Neural progenitor cell (in vitro differentiated cells): ENCODE measurements around the gene ZSCAN2. TPM values are rescaled to one million over a fixed set of nuclear protein-coding genes. Genes with fewer than 3 reads are reported as not detected.

Source experiments
- DNase-seq: peaks from one replicate; pipeline ENCODE4 v3.0.0-alpha.2; 2016; ENCODE audit warnings: low spot score
- H2AFZ ChIP-seq: fragments of 200-600 bp; sonication (generic); replicated peaks from 2 replicates; pipeline ENCODE4 v1.6.1; 2016; ENCODE audit warnings: antibody characterized with exemption
- H3F3A ChIP-seq: fragments of 200-600 bp; sonication (generic); 2 replicates; pipeline ENCODE4 v1.6.1; 2016; ENCODE audit warnings: antibody characterized with exemption, low read depth
- H3K27ac ChIP-seq: fragments of 200-600 bp; sonication (generic); 2 replicates; pipeline ENCODE4 v1.5.1; 2016; ENCODE audit warnings: mild to moderate bottlenecking
- H3K27me3 ChIP-seq: fragments of 200-600 bp; sonication (generic); 2 replicates; pipeline ENCODE4 v1.6.1; 2016; ENCODE audit warnings: mild to moderate bottlenecking, moderate library complexity
- H3K36me3 ChIP-seq: fragments of 200-600 bp; sonication (generic); 2 replicates; pipeline ENCODE4 v1.5.1; 2016
- H3K4me1 ChIP-seq: fragments of 200-600 bp; sonication (generic); 2 replicates; pipeline ENCODE4 v1.6.1; 2016; ENCODE audit warnings: mixed run types
- H3K4me2 ChIP-seq: fragments of 200-600 bp; sonication (generic); 2 replicates; pipeline ENCODE4 v1.6.1; 2016
- H3K4me3 ChIP-seq: fragments of 200-600 bp; sonication (generic); 2 replicates; pipeline ENCODE4 v1.5.1; 2016
- H3K79me2 ChIP-seq: fragments of 200-600 bp; sonication (generic); 2 replicates; pipeline ENCODE4 v1.6.1; 2016; ENCODE audit warnings: low read depth
- H3K9ac ChIP-seq: fragments of 200-600 bp; sonication (generic); 2 replicates; pipeline ENCODE4 v1.6.1; 2016
- H3K9me3 ChIP-seq: fragments of 200-600 bp; sonication (generic); 2 replicates; pipeline ENCODE4 v1.5.1; 2016; ENCODE audit warnings: low read depth
- H4K20me1 ChIP-seq: fragments of 200-600 bp; sonication (generic); 2 replicates; pipeline ENCODE4 v1.6.1; 2016; ENCODE audit warnings: low read depth
- H3K27ac Mint-ChIP-seq: 3 replicates; pipeline ENCODE4 v1.8.0; 2021; ENCODE audit warnings: mixed read lengths
- H3K27me3 Mint-ChIP-seq: 2 replicates; pipeline ENCODE4 v1.8.0; 2022; ENCODE audit warnings: low read depth, mild to moderate bottlenecking, inconsistent platforms, moderate library complexity, mixed read lengths; ENCODE audit not compliant: insufficient read depth
- H3K36me3 Mint-ChIP-seq: 3 replicates; pipeline ENCODE4 v1.8.0; 2021; ENCODE audit warnings: mixed read lengths
- H3K4me1 Mint-ChIP-seq: 3 replicates; pipeline ENCODE4 v1.8.0; 2021; ENCODE audit warnings: mixed read lengths
- H3K4me3 Mint-ChIP-seq: 3 replicates; pipeline ENCODE4 v1.8.0; 2021; ENCODE audit warnings: mild to moderate bottlenecking, moderate library complexity, mixed read lengths
- H3K9me3 Mint-ChIP-seq: 3 replicates; pipeline ENCODE4 v1.8.0; 2020; ENCODE audit warnings: mixed read lengths
- CTCF ChIP-seq: fragments of 200-600 bp; sonication (generic); IDR thresholded peaks from 2 replicates; pipeline ENCODE4 v1.5.1; 2017; ENCODE audit warnings: antibody characterized with exemption, mild to moderate bottlenecking
- EZH2 ChIP-seq: fragments of 200-600 bp; sonication (generic); IDR thresholded peaks from 2 replicates; pipeline ENCODE4 v1.6.1; 2017; ENCODE audit warnings: antibody characterized with exemption, mild to moderate bottlenecking, moderate library complexity
- EZH2phosphoT487 ChIP-seq: fragments of 200-600 bp; sonication (generic); IDR thresholded peaks from 2 replicates; pipeline ENCODE4 v1.6.1; 2017; ENCODE audit warnings: antibody characterized with exemption
- total RNA-seq: library from RNA; depleted of rRNA; stranded (reverse); fragments of >200 nt; gene quantifications from 2 replicates; pipeline ENCODE4 v1.2.3, GENCODE V29; 2015; ENCODE audit warnings: low replicate concordance

Gene ZSCAN2
- total RNA-seq, 1 donor from 2014 or later = 6.7 TPM

- Mint-ChIP-seq H3K36me3 (peaks cover 12% of the 10 kb centered on the region), H3K4me1 (peaks cover 14% of the 10 kb centered on the region), H3K27me3 (peaks cover 3% of the 10 kb centered on the region), H3K9me3 (no peaks in the 10 kb centered on the region), H3K27ac (no peak overlapping the region), H3K4me3 (peak overlapping the region; percentile 95)
- peaks cover 3% of the 10 kb centered on the region for H3F3A ChIP-seq
- peaks cover 5% of the 10 kb centered on the region for H3K79me2 ChIP-seq
- peaks cover 52% of the 10 kb centered on the region for H3K27me3 ChIP-seq
- H3K4me3 ChIP-seq = peak overlapping the region; percentile 73
- H3K4me1 ChIP-seq = peaks cover 5% of the 10 kb centered on the region
- H3K9me3 ChIP-seq = no peaks in the 10 kb centered on the region
- no peak overlapping the region for H3K9ac ChIP-seq
- H2AFZ ChIP-seq = peak overlapping the region; percentile 60
- peak; percentile 68 for DNase-seq
- H3K4me2 ChIP-seq = peak overlapping the region; percentile 66
- peaks cover 27% of the 10 kb centered on the region for H4K20me1 ChIP-seq
- TF ChIP-seq CTCF = no peak
- H3K36me3 ChIP-seq = no peaks in the 10 kb centered on the region
- no peak overlapping the region for H3K27ac ChIP-seq
Observed at GRCh38 chr15:84600331-84600686, 500 bp upstream of the ZSCAN2 start.

- H3K9ac ChIP-seq = peak overlapping the region; percentile 28
- H3K27ac ChIP-seq = no peak overlapping the region
- peaks cover 3% of the 10 kb centered on the region for H3F3A ChIP-seq
- Mint-ChIP-seq H3K27me3 (peaks cover 3% of the 10 kb centered on the region), H3K9me3 (no peaks in the 10 kb centered on the region), H3K36me3 (peaks cover 19% of the 10 kb centered on the region), H3K4me3 (peak overlapping the region; percentile 95), H3K27ac (no peak overlapping the region), H3K4me1 (peaks cover 14% of the 10 kb centered on the region)
- DNase-seq = no peak
- peaks cover 5% of the 10 kb centered on the region for H3K79me2 ChIP-seq
- peaks cover 52% of the 10 kb centered on the region for H3K27me3 ChIP-seq
- peak overlapping the region; percentile 73 for H3K4me3 ChIP-seq
- H3K4me2 ChIP-seq = peak overlapping the region; percentile 84
- H3K4me1 ChIP-seq = peaks cover 5% of the 10 kb centered on the region
- TF ChIP-seq EZH2 (no peak), EZH2phosphoT487 (no peak)
- peaks cover 38% of the 10 kb centered on the region for H4K20me1 ChIP-seq
- no peaks in the 10 kb centered on the region for H3K9me3 ChIP-seq
- H3K36me3 ChIP-seq = no peaks in the 10 kb centered on the region
- peak overlapping the region; percentile 86 for H2AFZ ChIP-seq
Observed at GRCh38 chr15:84601555-84601838, 688 bp downstream of the ZSCAN2 start.

- DNase-seq = no peak
- H3K79me2 ChIP-seq = peaks cover 5% of the 10 kb centered on the region
Observed at GRCh38 chr15:84603630-84604379, 3.0 kb downstream of the ZSCAN2 start.

More at GRCh38 chr15:84603630-84604379, 3.0 kb downstream of the ZSCAN2 start:
- no peak overlapping the region for H3K9ac ChIP-seq
- peaks cover 50% of the 10 kb centered on the region for H4K20me1 ChIP-seq
- no peak overlapping the region for H3K27ac ChIP-seq
- H3F3A ChIP-seq = peaks cover under 1% of the 10 kb centered on the region
- no peak overlapping the region for H3K4me2 ChIP-seq
- H3K4me3 ChIP-seq = no peak overlapping the region
- Mint-ChIP-seq H3K27ac (no peak overlapping the region), H3K9me3 (no peaks in the 10 kb centered on the region), H3K27me3 (peaks cover 3% of the 10 kb centered on the region), H3K36me3 (peaks cover 31% of the 10 kb centered on the region), H3K4me1 (peaks cover 14% of the 10 kb centered on the region), H3K4me3 (no peak overlapping the region)
- no peaks in the 10 kb centered on the region for H3K36me3 ChIP-seq
- TF ChIP-seq CTCF = no peak
- TF ChIP-seq EZH2phosphoT487 = no peak
- H3K27me3 ChIP-seq = peaks cover 52% of the 10 kb centered on the region
- H3K9me3 ChIP-seq = no peaks in the 10 kb centered on the region
- no peak overlapping the region for H2AFZ ChIP-seq
- peaks cover 5% of the 10 kb centered on the region for H3K4me1 ChIP-seq
